Measurements from ENCODE around the gene SAMHD1.
"Not testable (repeated sequence)": the region's sequence is repeated elsewhere in the genome, so short reads cannot be mapped to it uniquely, and the experiment has no call there.

The SAMHD1 gene

DNA sequence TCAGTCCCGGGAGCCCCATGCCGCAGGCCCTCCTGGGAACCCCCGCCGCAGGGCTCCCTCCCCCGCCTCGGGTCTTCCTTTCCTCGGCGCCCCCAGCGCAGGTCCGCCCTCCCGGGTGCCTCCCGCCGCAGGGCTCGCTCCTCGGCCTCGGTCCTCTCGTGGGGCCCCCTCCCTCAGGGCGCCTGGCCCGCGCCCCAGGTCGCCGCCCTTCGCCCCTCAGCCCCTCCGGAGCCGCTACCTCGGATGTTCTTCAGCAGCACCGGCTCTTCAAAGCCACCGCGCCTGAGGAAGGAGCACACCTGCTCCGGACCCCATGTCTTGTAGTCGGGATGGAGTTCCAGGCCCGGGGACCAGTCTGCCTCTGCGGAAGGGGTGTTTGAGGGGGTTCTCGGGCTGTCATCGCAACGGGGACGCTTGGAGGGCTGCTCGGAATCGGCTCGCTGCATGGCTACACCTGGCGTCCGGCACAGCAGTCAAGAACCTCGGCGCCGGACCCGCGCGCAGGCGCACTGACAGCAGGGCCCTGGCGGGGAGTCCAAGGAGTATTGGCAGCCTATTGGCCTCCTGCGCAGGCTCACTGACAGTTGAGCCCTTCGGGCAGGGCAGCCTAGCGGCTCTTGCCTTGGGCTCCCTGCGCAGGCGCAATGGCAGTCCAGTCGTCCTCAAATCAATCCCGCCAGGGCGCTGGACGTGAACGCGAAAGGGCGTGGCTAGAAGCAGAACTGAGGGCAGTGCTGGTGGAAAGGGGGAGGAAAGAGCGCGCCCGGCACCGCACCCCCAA, at the start of gene SAMHD1:
Gene SAMHD1 (minus strand): TSS at position 511 of the 781 bp plus-strand sequence. CDS start 65 bp downstream, at position 446.
- DNase-seq, result peak; percentile 93

DNA sequence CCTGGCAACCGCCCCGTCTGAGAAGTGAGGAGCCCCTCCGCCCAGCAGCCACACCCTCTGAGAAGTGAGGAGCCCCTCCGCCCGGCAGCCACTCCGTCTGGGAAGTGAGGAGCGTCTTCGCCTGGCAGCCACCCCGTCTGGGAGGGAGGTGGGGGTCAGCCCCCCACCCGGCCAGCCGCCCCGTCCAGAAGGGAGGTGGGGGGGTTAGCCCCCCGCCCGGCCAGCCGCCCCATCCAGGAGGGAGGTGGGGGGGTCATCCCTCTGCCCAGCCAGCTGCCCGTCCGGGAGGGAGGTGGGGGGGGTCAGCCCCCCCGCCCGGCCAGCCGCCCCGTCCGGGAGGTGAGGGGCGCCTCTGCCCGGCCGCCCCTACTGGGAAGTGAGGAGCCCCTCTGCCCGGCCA, 48.7 kb upstream of the SAMHD1 start:
- DNase-seq, result not testable (repeated sequence)

DNA sequence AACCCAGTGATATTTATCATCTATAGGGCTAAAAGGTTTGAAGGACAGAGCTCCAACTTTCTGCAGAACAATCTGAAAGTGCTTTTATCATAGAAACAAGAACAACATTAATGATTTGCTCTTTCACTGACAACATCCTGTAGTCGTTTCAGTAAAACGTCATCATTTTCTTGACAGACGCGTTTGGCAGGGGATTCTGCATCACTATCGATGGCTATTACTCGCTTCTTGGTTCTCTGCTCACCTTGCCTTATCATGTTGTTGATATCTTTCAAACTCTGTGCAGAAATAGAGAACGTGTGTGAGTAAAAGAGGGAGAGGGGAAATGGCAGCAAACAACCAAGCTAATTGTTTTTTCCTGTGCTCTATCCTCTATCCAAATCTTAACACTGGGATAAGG, 47.1 kb upstream of the SAMHD1 start:
- no peak for DNase-seq

DNA sequence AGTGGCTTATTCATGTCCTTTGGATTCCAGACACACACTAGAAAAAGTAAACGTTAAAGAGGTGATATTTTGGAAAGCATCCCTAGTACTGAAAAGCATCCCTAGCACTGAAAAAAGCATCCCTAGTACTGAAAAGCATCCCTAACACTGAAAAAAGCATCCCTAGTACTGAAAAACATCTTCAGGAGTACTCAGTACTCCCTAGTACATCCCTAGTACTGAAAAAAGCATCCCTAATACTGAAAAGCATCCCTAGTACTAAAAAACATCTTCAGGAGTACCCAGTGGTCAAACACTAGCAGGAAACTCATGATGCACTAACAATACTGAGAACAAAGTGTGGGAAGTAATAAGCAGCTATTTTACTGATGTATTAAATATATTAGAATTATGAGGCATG, 45.6 kb upstream of the SAMHD1 start:
- DNase-seq, result no peak

DNA sequence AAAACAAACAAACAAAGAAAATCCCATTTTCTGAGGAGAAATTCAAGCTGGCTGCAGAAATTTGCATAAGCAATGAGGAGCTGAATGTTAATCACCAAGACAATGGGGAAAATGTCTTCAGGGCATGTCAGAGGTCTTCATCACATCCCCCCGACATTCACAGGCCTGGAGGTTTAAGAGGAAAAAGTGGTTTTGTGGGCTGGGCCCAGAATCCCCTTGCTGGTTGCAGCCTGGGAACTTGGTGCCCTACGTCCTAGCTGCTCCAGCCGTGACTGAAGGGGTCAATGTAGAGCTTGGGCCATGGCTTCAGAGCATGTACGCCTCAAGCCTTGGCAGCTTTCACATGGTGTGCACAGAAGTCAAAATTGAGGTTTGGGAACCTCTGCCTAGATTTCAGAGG, 42.7 kb upstream of the SAMHD1 start:
- DNase-seq, result not testable (repeated sequence)

DNA sequence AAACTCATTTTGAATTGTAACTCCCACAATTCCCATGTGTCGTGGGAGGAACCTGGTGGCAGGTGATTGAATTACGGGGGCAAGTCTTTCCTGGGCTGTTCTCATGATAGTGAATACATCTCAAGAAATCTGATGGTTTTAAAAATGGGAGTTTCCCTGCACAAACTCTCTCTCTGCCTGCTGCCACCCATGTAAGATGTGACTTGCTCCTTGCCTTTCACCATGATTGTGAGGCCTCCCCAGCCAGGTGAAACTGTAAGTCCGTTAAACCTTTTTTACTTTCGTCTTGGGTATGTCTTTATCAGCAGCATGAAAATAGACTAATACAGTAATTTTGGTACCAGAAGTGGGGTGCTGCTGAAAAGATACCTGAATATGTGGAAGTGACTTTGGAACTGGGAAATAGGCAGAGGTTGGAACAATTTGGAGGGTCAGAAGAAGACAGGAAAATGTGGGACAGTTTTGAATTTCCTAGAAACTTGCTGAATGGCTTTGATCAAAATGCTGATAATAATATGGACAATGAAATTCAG, 41.4 kb upstream of the SAMHD1 start:
- DNase-seq, result no peak

DNA sequence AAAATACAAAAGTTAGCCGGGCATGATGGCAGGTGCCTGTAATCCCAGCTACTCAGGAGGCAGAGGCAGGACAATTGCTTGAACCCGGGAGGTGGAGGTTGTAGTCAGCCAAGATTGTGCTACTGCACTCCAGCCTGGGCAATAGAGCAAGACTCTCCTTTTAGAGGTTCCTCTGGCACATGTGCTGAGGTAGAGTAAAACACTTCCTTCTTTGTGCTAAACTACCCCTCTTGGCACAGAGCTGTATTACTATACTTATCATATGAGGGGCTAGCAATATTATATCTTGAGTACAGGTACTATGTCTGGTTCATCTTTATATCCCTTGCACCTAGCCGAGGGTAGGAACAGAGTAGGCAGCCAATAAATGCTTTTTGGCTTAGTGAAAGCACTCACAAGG, 40.2 kb upstream of the SAMHD1 start:
- no peak for DNase-seq

DNA sequence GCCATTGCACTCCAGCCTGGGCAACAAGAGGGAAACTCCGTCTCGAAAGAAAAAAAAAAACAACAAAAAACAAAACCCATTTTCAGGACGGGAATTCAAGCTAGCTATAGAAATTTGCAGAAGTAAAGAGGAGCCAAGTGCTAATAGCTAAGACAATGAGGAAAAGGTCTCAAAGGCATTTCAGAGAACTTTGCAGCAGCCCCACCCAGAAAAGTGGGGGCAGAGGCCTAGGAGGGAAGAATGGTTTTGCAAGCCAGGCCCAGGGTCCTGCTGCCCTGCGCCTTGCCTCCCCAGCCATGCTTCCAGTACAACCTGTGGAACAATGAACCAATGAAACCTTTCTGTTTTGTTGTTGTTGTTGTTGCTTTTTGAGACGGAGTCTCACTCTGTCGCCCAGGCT, 38.3 kb upstream of the SAMHD1 start:
- no peak for DNase-seq

DNA sequence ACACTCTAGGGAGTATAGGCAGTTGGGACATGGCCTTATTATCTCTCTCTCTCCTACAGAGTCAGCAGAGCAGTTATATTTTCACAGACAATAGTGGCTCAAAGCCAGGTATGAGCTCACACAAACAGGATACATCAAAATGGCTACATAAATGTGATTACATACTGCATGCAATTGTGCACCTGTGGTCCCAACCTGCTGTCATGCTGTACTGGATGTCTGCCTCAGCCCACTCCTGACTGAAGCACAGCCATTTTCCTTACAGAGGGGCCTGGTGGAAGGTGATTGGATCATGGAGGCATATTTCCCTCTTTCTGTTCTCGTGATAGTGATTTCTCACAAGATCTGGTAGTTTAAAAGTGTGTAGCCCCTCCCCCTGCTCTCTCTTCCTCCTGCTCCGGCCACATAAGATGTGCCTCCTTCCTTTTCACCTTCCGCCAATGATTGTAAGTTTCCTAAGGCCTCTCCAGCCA, 37.0 kb upstream of the SAMHD1 start:
- DNase-seq, result no peak

DNA sequence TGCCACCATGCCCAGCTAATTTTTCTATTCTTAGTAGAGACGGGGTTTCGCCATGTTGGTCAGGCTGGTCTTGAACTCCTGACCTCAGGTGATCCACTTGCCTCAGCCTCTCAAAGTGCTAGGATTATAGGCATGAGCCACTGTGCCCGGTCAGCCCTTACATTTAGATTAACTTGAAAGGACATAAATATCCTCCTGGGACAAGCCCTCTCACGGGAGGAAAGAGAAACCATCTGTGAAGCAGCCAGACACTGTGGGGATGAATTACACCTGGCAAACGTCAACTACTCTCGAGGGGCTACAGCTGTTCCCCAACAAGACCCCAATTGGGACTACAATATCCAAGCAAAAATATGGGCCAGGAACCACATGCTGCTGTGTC, 32.7 kb upstream of the SAMHD1 start:
- no peak for DNase-seq

DNA sequence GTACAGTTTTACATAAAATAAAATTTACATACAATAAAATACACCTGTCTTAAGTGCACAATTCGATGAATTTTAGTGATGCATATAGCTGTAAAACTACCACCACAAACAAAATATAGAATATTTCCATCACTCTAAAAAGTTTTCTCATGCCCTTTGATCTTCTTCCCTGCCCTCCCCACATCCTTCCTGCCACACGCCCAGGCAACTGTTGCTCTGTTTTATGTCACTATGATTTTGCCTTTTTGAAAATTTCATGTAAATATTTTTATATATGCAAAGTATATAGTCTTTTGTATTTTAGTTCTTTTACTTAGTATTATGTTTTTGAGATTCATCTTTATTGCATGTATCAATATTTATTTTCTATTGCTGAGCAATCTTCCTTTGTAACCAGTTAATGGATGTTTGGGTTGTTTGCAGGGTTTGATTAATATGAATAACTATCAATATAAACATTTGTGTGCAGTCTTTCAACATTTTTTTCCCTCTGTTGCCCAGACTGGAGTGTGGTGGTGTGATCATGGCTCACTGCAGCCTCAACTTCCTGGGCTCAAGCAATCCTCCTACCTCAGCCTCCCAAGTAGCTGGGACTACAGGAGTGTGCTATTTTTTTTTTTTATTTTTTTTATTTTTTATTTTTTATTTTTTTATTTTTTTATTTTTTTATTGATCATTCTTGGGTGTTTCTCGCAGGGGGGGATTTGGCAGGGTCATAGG, 23.8 kb upstream of the SAMHD1 start:
- no peak for DNase-seq

DNA sequence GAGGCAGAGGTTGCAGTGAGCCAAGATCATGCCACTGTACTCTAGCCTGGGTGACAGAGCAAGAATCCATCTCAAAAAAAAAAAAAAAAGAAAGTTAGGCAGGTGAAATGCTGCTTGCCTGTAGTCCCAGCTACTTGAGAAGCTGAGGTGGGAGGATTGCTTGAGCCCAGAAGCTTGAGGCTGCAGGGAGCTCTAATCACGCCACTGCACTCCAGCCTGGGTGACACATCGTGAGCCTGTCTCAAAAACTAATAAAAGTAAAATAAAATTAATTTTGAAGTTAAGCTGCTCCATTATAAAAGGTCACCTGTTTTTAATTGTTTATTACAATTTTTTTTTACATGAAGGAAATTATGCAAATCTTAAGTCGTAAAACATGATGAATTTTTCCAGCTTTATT, 23.2 kb upstream of the SAMHD1 start:
- DNase-seq, result no peak

DNA sequence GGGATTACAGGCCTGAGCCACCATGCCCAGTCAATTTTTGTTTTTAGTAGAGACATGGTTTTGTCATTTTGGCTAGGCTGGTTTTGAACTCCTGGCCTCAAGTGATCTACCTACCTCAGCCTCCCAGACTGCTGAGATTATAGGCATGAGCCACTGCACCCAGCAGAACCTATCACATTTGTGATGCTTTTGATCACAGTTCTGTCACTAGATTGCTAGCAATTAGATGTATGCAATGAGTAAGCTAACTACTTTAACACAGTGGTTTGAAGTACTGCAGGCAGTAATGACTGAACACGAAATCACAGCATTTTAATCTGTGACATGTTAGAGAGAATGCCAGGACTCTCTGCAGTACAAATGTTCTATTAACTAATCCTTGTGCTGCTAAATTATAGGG, 19.6 kb upstream of the SAMHD1 start:
- DNase-seq, result no peak

DNA sequence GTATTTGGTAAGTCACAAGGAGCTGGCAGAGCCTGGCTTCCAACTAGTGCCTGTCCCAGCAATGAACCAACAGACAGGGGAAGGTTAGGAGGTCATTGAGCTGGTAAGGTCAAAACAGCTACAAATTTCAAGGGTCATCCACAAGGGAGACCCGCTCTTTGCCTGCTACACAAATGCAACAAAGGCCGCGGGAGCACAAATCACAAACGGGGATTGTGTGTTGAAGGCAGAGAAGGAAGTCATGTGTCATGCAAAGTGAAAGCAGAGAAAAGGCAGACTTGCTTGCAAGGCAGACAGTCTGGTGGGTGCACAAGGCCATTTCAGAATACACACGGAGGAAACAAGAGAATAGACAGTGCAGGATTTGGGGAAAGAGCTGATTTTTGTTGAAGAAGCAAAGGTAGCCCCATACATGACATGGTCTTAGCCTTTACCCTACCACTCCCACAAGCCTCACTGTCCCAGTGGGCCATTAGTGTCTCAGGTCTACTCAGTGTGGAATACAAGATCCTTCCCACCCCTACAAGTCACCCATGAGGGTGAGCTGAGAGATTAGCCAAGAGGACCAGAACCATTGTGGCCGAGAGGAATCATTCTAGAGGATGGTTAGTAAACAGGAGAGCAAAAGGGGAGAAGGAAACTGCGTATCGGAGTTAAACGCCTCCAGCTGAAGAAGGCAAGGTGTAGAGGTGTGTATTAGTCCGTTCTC, 18.1 kb upstream of the SAMHD1 start:
- no peak for DNase-seq

DNA sequence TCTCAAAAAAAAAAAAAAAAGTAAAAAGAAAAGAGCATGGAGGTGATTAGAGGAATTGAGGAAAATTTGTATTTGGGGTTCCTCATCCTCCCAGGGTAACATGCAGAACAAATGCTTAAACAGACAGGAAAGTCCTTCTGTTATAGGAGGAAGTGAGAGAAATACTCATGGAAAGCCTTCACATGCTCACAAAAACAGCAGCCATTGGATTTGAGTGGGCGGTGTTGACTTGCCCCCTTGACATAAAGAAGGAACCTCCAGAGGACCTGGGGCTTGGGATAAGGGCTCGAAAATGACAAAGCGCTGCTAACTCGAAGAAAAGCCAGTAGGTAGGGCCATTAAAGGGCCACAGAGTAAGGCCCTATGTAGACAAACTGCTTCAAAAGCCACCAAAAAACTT, 17.5 kb upstream of the SAMHD1 start:
- no peak for DNase-seq

DNA sequence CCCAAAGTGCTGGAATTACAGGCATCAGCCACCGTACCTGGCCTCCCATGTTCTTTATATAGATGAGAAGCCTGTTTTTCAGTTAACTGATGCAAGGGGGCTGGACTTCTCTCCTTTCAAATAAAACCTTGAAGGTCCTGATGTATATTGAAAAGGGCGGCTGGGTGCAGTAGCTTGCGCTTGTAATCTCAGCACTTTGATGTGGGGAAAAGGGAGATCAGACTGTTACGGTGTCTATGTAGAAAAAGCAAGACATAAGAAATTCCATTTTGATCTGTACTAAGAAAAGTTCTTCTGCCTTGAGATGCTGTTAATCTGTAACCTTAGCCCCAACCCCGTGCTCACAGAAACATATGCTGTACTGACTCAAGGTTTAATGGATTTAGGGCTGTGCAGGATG, 16.1 kb upstream of the SAMHD1 start:
- DNase-seq, result no peak

DNA sequence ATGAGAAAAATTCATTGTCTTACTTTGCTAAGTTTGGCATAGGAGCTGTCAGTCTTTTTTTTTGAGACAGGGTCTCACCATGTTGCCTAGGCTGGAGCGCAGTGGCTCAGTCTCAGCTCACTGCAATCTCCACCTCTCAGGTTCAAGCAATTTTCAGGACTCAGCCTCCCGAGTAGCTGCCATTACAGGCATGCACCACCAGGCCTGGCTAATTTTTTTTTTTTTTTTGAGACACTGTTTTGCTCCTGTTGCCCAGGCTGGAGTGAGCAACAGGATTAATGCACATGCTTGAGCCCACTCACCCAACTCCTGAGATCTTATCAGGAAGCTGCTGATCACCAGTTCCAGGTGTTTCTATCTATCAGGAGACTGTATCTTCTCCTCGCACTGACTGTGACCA, 15.5 kb upstream of the SAMHD1 start:
- DNase-seq, result not testable (repeated sequence)

DNA sequence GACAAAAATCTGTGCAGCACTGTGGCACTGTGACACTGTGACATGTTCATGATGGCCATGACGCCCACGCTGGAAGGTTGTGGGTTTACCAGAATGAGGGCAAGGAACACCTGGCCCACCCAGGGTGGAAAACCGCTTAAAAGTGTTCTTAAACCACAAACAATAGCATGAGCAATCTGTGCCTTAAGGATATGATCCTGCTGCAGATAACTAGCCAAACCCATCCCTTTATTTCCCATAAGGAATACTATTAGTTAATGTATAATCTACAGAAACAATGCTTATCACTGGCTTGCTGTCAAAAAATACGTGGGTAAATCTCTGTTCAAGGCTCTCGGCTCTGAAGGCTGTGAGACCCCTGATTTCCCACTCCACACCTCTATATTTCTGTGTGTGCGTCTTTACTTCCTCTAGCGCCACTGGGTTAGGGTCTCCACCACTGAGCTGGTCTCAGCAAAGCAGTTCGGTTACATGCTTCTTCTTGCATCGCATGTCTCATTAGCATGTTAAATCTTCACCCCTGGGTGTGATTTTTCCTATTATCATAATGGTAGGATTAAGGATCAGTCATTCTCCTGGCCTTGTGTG, 10.9 kb upstream of the SAMHD1 start:
- DNase-seq, result not testable (repeated sequence)

DNA sequence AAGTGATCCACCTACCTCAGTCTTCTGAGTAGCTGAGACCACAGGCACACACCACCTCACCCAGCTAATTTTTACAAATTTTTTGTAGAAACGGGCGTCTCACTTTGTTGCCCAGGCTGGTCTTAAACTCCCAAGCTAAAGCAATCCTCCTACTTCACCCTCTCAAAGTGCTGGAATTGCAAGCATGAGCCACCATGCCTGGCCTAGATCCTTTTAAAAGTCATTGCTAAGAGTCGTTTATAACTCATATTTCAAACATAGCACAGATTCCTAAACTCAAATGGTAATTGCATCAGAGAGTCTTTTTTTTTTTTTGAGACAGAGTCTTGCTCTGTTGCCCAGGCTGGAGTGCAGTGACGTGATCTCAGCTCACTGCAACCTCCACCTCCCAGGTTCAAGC, 7.7 kb upstream of the SAMHD1 start:
- DNase-seq, result no peak

DNA sequence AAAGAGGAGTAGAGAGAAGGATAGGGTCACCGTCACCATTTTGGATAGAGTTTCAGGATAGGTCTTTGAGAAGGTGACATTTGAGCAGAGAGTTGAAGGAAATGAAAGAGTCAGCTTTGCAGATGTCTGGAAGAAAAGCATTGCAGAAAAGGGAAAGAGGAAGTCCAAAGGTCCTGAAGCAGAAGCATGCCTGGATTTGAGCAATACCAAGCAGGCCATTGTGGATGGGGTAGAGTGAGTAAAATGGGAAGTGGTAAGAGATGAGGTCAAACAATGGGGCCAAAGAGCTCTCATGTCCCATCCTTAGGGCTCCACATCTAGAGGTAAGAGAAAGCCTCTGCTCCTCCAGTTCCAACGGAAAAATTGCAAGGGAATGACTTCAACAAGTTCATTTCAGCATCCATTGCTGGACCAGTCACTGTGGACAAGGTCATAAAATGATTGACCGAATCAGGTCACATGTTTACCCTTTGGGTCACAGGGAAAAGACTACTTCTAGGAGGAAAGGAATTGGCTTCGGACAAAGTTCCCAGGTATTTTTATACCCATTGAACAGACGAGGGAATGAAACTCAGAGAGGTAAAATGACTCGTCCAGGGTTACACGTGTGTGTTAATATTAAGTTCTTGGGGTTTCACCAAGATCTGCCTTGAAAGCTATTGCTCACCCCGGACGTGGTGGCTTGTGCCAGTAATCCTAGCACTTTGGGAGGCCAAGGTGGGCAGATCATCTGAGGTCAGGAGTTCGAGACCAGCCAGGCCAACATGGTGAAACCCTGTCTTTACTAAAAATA, 6.6 kb upstream of the SAMHD1 start:
- DNase-seq, result no peak

DNA sequence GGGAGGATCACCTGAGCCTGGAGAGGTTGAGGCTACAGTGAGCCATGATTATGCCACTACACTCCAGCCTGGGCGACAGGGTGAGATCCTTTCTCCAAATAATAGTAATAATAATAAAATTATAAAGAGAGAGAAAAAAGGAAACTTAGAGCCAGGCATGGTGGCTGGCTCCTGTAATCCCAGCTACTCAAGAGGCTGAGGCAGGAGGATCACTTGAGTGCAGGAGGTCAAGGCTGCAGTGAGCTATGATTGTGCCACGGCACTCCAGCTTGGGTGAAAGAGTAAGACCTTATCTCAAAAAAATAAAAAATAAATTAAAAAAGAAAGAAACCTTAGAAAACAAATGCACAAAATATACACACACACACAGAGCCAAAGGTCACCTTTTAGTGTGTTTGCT, 5.2 kb upstream of the SAMHD1 start:
- DNase-seq, result no peak

DNA sequence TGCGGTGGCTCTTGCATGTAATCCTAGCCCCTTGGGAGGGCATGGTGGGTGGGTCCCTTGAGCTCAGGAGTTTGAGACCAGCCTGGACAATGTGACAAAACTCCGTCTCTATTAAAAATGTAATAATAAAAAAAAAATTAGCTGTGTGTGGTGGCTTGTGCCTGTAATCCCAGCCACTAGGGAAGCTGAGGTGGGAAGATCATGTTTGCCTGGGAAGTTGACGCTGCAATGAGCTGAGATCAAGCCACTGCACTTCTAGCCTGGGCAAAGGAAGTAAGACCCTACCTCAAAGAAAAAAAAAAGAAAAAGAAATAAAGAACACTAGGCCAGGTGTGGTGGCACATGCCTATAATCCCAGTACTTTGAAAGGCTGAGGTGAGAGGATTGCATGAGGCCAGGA, 4.5 kb upstream of the SAMHD1 start:
- no peak for DNase-seq
